Activated CD8-positive, alpha-beta memory T cell treated with anti-CD3 and anti-CD28 coated beads, Interleukin-2, amount 50 U/mL, for 4 hours (primary cell): ENCODE results near the gene HOGA1.

Experiments
- DNase-seq: peaks from one replicate; pipeline ENCODE4 v3.0.0-alpha.2; 2020

The HOGA1 gene

GRCh38 chr10:97580421-97581367, 3.5 kb upstream of the HOGA1 start:
- no peak for DNase-seq

- no peak for DNase-seq
Measured at GRCh38 chr10:97582169-97582568, 2.0 kb upstream of the HOGA1 start.

- DNase-seq: no peak
Measured at GRCh38 chr10:97583476-97583875, 713 bp upstream of the HOGA1 start.

DNA sequence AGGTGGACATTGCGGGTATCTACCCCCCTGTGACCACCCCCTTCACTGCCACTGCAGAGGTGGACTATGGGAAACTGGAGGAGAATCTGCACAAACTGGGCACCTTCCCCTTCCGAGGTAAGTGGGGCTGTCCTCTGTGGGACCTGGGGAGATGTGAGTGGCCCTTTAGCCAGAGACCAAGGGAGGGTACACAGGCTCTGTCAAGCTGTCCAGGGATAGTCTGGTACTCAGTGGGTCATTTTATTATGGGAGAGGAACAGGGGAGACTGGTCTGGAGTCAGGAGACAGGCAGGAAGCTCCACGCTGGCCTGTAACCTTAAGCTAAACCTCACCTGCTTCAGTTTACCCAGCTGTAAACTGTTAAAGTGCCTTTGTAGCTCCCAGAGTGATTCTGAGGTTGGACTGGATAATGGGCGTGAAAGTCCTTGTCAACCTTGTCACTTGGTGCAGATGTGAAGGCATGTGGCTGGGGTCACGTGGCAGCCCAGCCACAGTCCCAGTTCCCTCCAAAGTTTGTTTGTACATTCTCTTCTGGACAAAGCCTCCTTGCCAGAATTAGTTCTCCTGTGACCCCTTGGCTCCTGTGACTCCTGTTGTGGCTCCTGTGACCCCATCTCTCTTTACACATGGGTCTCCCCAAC, 729 bp downstream of the HOGA1 start:
- no peak for DNase-seq

- DNase-seq: no peak
Measured at GRCh38 chr10:97585439-97585811, 1.2 kb downstream of the HOGA1 start.

GRCh38 chr10:97587183-97587582, 3.0 kb downstream of the HOGA1 start:
- DNase-seq: no peak

GRCh38 chr10:97589479-97589878, 5.3 kb downstream of the HOGA1 start, which contains the start of gene C10orf62:
Gene C10orf62, plus strand, starts transcription at chr10:97589721. Its CDS starts 177 bp downstream, at chr10:97589898.
- DNase-seq: no peak

DNA sequence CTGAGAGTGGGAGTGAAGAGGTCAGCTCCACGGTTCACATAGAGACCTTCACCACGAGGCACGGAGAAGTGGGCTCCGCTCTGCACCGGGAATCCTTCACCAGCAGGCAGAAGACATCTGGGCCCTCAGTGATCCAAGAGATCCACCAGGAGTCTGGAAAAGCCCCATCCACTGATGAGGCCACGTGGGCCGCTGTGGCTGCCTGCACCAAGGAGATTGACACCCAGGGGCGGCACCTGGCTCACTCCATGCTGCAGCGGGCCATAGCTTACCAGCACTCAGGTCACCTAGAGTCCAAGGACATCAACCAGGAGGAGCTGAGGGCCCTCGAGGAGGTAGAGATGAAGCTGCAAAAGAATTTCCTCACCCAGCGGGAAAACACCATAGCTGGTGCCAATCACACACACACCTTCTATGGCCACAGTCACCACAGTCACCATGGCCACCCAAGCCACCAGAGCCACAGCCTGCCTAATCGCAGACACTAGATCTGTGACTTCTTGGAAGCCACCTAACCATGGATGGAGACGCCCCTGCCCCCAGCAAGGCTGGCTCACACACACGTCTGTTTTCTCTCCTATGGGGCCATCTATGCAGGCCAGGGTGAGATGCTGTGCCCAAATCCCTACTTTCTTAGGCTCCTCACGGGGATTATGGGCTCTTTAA, 6.0 kb downstream of the HOGA1 start:
- DNase-seq: no peak

DNA sequence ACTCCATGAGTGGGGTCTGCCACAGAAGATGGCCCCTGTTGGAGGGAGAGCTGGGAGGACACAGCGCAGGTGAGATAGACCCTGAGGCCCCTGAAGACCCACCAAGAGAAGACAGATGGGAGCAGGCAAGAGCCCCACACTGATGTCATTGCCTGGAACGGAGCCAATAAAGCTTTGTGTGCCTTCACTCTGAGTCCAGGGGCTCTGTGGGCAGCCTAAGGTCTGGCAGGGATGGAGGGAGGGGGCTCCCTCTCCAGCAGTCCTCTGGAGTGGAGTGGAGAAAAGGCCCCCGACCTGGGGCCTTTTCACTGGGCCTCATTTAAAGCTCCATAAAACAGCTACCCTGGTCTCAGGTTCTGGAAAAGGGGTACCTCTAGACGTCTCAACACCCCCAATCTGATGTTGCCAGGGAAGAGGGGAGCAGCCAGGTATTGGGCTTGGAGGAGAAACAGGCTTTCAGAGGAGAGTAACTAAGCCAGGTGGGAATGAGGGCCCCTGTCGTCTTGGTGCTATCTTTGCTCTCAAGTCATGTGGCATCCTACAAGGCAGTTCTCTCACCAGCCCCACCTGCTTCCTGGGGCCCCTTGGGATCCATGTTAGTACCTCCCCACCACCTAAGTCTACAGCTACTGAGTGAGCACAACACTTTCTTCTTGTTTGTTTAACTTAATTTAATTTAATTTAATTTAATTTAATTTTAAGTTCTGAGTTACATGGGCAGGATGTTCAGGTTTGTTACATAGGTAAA, 6.7 kb downstream of the HOGA1 start:
- no peak for DNase-seq

GRCh38 chr10:97593421-97593820, 9.2 kb downstream of the HOGA1 start:
- DNase-seq: no peak

DNA sequence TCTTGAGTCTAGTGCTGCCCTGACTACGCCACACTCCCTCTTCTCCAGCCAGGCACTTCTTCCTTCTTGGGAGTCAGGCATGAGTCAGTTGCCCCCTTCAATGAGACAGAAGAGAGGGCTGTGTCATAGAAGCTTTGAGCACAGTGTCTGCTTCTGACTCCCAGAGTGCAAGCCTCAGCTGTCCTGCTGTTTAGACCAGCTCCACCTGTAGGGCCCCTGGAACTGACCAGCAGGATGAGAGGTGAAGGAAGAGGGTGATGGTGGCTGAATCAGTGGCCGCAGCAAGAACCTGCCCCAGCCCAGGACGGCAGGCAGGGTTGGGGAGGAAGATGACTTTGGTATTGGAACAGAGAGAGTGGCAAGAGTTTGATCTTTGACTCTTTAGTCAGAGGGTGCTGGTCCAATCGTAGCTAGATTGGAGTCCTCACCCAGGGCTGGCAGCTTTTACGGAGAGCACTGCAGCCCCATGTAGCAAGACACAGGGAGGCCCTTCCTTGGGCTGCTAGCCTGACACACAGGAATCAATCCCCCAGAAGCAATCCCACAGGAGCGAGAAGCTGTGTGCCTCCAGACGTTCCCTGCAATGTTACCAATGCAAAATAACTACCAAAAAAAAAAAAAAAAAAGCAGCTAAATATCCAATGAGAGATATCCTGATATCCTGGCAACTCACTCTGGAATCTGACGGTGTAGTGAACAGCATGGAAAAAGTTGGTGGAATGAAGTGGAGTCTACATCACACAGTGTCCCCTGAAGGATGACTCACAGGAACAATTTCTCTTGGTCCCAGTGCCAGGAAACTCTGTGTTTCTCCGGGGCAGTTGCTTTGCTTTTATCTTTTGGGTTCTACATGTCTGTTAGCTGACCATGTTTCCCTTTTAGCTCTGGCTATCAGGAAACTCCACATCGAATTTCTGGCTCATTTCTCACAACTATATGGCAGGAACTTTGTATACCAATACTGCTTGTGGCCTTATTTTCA, 12.2 kb downstream of the HOGA1 start:
- DNase-seq: no peak

GRCh38 chr10:97597778-97598177, 13.6 kb downstream of the HOGA1 start:
- DNase-seq: no peak

DNA sequence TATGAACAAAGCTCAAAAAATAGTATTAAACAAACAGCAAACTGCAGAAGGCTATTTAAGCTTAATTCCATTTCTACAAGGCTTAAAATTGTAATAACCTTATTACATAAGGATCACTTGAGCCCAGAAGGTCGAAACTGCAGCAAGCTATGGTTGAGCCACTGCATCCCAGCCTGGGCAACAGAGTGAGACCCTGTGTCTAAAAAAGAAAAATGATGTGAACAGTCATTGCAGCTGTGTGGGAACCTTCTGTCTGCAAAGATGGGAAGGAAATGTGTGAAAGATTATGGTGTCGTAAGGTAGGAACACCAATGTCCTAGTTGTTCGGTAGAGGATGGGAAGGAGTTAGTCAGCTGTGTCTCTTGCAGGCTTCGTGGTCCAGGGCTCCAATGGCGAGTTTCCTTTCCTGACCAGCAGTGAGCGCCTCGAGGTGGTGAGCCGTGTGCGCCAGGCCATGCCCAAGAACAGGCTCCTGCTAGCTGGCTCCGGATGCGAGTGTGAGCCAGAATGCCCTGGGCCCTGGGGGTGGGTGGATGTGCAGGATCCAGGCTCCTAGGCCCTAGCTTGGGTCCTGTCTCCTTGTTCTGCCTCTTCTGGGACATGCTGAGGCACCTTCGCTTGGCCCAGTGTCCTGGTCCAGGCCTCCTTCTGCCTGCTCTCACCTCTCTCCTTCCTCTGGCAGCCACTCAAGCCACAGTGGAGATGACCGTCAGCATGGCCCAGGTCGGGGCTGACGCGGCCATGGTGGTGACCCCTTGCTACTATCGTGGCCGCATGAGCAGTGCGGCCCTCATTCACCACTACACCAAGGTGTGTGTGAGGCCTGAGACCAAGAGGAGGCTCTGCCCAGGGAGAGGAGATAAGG, 14.4 kb downstream of the HOGA1 start:
- DNase-seq: no peak

DNA sequence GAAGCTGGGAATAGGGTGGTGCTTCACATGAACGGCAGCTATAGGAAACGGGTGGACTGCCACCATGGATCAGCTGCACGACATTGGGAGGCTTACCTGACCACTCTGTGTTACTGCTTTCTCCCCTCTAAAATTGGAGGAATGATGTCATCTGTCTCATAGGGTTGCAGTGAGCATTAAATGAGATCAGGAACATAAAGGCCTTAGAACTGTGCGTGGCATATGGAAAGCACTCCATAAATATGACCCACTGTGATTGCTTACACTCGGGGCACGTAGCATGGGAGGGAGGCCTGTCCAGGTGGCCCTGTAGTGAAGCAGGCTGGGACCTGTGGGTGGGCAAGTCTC, 15.1 kb downstream of the HOGA1 start:
- no peak for DNase-seq

- no peak for DNase-seq
Measured at GRCh38 chr10:97600616-97601015, 16.4 kb downstream of the HOGA1 start.

DNA sequence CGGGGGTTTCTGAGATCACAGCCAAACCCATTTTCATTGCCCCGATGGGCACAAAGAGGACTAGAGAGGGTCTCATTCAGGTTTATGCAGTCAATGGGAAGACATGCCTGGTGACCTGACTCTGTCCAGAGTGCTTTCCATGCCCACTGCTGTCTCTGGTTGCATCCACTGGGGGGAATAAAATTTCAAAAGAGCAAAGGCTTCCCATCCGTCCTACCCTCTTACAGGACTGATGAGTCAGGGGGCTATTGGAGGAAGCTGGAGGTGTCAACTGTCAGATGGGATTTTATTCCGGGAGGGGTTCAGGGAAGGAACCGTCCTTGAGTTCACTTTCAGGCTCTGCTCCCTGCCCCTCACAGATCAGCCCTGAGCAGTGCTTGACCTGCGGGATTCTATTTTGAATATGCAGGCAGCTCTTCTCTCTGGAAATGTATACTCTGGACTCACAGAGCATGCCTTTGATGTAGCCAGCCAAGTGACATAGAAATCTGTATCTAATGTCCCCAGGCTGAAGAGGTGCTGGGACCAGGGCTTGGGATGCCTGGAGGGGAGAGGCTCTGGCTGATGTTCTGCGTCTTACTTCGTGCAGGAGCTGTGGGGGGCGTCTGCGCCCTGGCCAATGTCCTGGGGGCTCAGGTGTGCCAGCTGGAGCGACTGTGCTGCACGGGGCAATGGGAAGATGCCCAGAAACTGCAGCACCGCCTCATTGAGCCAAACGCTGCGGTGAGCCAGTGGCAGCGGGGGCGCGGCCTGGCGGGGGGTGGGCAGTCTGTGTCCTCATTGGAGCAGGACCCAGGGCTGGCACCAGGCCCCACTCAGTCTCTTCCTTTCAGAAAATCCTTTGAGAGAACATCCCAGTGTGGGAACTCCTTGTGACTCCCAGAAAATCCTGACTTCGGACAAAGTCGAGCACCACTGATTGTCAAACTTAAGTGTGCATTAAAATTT, 17.4 kb downstream of the HOGA1 start:
- no peak for DNase-seq

GRCh38 chr10:97607095-97607636, 23.0 kb downstream of the HOGA1 start:
- no peak for DNase-seq

DNA sequence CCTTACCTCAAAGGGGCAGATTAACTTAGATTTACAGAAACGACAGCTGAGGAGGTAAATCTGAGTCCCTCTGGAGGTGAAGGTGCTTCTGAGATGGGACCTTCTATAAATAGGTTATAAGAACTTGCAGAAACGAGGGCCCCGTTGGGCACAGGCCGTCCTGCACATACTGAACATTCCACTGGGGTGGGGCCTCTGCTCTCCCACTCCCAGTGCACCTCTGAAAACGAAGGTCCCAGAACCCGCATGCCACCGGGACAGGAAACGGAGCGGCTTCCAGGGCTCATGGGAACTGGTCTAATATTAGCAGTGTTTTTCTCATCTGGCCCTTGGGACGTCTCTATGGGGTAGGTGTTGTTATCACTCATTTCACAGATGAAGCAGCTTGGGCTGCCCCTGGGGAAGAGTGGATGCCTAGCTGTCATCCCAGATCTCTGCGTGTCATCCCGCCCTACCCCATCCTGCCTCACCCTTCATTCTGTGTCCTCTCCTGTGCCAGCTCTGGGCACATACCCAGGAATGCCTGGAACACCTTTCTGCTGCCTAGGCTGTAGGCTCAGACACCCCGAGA, 24.9 kb downstream of the HOGA1 start:
- DNase-seq: no peak

- no peak for DNase-seq
Measured at GRCh38 chr10:97611473-97611872, 27.3 kb downstream of the HOGA1 start.
